Raji (cell line): ENCODE results near the gene HSPG2.

Experiments used
- POLR2A ChIP-seq: IDR thresholded peaks from 2 replicates; pipeline ENCODE4 v1.6.1; 2011; ENCODE audit warnings: low read depth, low read length, control low read depth; ENCODE audit not compliant: insufficient read depth

The HSPG2 gene

DNA sequence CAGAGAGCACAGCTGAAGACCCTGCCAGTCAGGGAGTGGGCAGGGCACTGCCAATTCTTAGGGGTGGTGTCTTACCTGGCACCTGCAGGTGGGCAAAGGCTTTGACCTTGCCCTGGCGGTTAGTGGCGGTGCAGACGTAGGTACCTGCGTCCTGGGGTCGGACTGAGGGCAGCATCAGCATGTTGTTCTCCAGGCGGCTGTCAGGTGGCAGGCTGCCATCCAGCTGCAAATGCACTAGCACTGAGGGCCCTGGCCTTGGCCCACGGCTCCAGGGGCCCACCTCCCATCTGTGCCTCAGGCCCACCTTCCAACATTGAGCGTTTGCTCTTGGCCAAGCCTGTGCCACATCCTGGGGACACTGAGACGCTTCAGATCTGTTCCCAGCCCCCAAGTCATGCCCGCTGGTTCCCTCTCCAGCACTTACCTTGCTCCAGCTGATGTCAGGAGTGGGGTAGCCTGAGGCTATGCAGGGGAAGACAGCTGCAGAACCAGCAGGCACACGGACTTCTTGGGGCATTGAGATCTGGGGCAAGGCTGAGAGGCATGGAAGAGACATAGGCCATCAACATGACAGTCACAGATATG lies 103.6 kb downstream of the HSPG2 start:
- no peak for TF ChIP-seq POLR2A

- TF ChIP-seq POLR2A, result no peak
Observed at GRCh38 chr1:21831454-21831970, 105.6 kb downstream of the HSPG2 start.

- no peak for TF ChIP-seq POLR2A
Observed at GRCh38 chr1:21830792-21831453, 106.2 kb downstream of the HSPG2 start.

GRCh38 chr1:21829294-21829693 lies 107.8 kb downstream of the HSPG2 start:
- TF ChIP-seq POLR2A, result no peak

DNA sequence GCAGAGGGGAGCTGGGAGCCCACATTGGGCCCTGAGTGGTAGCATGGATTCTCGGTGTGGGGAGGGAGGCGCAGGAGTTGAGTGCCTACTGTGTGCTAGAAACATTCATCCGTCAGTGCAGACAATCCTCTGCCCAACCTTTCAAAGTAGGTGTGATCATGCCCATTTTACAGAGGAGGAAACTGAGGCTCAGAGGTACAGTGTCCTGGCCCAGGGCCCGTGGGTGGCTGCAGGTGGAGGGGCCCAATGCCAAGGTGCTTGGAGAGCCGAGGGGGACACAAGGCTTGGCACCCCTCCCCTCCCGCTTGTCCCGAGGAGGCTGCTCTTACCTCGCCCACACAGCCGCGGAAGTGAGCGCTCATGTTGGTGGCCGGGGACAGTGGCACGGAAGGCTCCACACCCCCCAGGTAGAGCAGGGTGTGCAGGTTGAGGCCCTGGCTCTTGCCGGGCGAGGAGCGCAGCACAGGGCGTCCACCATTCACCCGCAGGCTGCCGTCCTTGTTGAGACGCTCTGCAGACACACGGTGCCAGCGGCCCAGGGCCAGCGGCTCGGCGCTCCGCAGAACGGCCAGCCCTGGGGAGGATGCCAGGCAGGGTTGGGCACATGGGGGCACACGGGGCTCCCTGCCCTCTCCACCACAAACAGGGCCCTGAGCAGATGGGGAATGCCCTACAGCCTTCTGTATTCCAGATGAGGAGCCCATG lies 108.5 kb downstream of the HSPG2 start:
- no peak for TF ChIP-seq POLR2A

DNA sequence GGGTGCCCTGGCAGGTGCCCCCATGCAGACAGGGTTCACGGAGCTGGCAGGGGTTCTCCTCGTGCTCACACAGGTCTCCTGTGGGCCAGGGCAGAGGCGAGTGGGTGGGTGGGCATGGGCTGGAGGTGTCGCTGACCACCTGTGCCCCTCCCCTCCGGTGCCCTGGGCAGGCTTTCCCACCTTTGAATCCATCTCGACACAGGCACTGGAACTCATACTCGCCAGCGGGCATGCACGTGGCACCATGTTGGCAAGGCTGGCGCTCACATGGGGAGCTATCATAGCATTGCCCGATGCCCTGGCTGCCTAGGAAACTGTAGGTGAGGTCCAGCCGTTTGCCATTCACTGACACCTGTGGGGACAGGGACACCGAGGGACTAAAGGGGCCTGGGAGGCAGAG lies 109.0 kb downstream of the HSPG2 start:
- no peak for TF ChIP-seq POLR2A

DNA sequence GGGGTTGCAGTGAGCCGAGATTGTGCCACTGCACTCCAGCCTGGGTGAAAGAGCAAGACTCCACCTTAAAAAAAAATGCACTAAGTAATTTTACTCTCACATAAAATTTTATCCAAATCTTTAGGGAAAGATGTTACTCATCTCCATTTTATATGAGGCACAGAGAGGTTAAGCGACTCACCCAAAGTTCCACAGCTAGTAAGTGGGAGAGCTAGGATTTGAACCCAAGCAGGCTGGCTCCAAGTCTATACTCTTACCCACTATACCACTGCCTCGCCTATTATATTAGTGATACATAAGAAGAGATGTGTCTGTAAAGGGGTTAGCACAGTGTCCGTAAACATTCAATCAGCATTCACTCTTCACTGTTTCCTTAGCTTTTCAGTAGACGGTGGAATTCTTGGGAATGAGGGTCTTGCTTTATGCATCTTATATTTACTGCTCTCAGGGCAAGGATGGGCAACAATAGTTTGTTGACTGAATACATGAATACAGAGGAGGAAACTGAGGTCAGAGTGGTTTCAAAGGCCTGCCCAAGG lies 109.9 kb downstream of the HSPG2 start:
- TF ChIP-seq POLR2A, result no peak

GRCh38 chr1:21825393-21825792 lies 111.7 kb downstream of the HSPG2 start:
- TF ChIP-seq POLR2A, result no peak

DNA sequence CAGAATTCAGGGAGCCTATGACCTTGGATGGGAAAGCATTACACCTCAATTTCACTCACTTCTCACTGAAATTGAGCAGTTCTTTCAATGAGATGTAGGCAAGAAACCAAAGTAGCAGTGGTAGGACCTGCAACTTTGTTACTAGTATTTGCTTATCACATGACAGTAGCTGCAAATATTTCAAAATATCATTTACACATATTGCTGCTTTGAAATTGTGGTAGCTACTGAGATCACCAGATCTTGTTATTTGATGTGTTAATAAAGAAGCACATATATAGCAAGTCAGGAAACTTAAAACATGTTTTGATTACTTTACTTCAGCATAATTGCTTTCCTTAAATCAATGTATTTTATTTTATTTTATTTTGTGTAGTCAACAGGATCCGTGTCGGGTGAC lies 112.2 kb downstream of the HSPG2 start:
- TF ChIP-seq POLR2A, result no peak

DNA sequence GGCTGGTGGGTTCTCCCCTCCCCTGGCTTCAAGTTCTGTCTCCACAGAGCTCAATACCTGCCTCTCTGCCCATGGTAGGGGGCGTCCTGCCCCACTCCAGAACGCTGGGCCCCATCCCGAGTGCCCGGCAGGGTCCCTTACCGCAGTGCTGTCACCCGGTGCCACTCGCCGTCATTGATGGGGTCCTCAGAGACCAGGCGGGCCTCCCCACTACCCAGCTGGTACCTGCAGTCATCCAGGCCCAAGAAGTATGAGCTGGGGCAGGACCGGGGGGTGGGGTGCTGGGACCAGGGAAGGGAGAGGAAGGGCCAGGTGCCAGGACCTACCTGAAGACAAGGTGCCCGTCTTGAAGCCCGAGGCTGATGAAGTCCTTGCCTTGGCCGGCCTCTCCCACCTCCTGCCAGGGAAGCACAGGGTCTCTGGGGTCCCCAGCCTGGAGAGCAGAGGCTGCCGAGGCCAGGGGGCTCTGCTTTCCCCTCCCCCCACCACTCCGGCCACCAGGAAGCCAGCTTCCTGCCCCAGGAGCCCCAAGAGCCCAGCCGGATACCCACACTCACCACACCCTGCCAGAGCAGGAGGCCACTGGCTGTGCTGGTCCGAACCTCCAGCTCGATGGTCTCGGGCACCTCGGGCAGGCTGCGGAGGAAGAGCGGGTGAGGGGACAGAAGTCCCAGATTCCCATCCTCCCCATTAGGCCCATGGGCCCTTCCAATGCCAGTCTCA lies 113.0 kb downstream of the HSPG2 start:
- no peak for TF ChIP-seq POLR2A

GRCh38 chr1:21823206-21823979 lies 113.7 kb downstream of the HSPG2 start:
- no peak for TF ChIP-seq POLR2A

DNA sequence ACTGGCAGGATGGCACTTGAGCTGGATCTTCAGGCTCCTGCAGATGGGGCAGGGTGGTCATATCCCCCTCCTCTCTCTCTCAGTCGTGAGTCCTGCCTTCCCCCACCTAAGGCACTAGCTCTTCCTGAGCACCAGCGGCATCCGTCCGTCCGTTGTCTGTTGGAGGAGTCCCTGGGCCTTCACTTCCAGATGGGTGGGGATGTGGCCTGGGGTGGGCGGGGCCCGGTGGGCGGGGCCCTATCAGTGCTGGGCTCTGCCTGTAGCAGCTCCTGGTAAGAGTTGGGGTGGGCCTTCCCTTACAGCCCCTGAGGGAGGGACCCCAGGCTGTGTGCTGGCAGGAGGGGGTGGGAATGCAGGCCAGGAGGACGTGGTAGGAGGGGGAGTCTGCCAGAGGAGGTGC lies 114.8 kb downstream of the HSPG2 start:
- TF ChIP-seq POLR2A, result no peak

GRCh38 chr1:21821385-21822019 lies 115.6 kb downstream of the HSPG2 start:
- TF ChIP-seq POLR2A, result no peak
